SU-DHL-6 (cell line): ENCODE results near the gene PYCARD.

ENCODE experiments used
- EZH2phosphoT487 ChIP-seq: fragments of 200-600 bp; sonication (generic), shearing (Covaris generic); conservative IDR thresholded peaks from 2 replicates; pipeline ENCODE4 v1.6.1; 2018; ENCODE audit warnings: mild to moderate bottlenecking, antibody characterized with exemption, low read length, moderate library complexity, mixed read lengths
- TF ChIP-seq, protein P1 (sequence below): fragments of 200-600 bp; sonication (generic); IDR thresholded peaks from one replicate; pipeline ENCODE4 v1.5.1; 2017; ENCODE audit warnings: antibody characterized with exemption, mild to moderate bottlenecking, low read length, moderate library complexity; ENCODE audit not compliant: insufficient read depth, poor library complexity, severe bottlenecking

DNA sequence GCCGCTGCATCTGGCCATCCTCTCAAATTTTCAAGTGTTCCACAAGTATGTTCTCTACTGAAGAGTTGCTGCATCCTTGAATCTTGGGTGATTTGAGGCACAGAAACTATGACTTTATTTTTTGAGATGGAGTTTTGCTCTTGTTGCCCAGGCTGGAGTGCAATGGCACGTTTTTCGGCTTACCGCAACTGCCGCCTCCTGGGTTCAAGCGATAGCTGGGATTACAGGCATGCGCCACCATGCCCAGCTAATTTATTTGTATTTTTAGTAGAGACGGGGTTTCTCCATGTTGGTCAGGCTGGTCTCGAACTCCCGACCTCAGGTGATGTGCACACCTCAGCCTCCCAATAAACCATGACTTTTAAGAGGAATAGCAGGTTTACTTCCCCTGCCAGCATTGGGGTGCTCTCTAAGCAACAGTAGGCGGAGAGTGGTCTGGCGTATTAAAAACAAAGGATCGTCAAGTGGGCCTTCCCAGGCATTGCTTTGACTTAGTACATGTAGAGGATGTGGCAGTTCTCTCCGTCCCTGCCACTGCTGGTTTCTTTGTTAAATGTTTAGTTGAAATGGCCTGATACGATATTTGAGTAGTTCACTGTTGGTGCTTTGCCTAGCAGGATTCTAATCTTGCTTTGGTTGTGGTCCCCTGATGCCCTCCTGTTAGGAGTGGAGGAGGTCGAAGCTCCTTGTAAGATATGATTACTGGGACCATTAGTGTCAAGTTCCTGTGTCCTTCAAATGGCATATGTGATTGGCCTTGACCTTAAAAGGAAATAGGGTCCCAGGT lies 9.5 kb downstream of the PYCARD start:
- TF ChIP-seq, protein P1, sequence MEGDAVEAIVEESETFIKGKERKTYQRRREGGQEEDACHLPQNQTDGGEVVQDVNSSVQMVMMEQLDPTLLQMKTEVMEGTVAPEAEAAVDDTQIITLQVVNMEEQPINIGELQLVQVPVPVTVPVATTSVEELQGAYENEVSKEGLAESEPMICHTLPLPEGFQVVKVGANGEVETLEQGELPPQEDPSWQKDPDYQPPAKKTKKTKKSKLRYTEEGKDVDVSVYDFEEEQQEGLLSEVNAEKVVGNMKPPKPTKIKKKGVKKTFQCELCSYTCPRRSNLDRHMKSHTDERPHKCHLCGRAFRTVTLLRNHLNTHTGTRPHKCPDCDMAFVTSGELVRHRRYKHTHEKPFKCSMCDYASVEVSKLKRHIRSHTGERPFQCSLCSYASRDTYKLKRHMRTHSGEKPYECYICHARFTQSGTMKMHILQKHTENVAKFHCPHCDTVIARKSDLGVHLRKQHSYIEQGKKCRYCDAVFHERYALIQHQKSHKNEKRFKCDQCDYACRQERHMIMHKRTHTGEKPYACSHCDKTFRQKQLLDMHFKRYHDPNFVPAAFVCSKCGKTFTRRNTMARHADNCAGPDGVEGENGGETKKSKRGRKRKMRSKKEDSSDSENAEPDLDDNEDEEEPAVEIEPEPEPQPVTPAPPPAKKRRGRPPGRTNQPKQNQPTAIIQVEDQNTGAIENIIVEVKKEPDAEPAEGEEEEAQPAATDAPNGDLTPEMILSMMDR: no peak
- no peak for TF ChIP-seq EZH2phosphoT487
